ENCODE data around the gene TRPM3.

The TRPM3 gene

GRCh38 chr9:70772601-70773000 lies 348.8 kb downstream of the TRPM3 start:
- TF ChIP-seq CTCF (IDR thresholded peaks at IDR 0.05; ENCODE audit: insufficient read depth, low read depth, low read length, missing control alignments), result no peak
- no peak for DNase-seq (ENCODE audit: low read depth)
- H3K4me3 ChIP-seq (ENCODE audit: low read depth, low read length), result no peak overlapping the region

- TF ChIP-seq CTCF (IDR thresholded peaks at IDR 0.05; ENCODE audit: insufficient read depth, low read depth, low read length, missing control alignments), result no peak
- H3K4me3 ChIP-seq (ENCODE audit: low read depth, low read length), result no peak overlapping the region
- no peak for DNase-seq (ENCODE audit: low read depth)
Measured at GRCh38 chr9:70765946-70766345, 355.5 kb downstream of the TRPM3 start.

GRCh38 chr9:70761139-70761670 lies 360.2 kb downstream of the TRPM3 start:
- no peak overlapping the region for H3K4me3 ChIP-seq (ENCODE audit: low read depth, low read length)
- DNase-seq (ENCODE audit: low read depth), result no peak
- no peak for TF ChIP-seq CTCF (IDR thresholded peaks at IDR 0.05; ENCODE audit: insufficient read depth, low read depth, low read length, missing control alignments)

- no peak for DNase-seq (ENCODE audit: low read depth)
- no peak overlapping the region for H3K4me3 ChIP-seq (ENCODE audit: low read depth, low read length)
- TF ChIP-seq CTCF (IDR thresholded peaks at IDR 0.05; ENCODE audit: insufficient read depth, low read depth, low read length, missing control alignments), result no peak
Measured at GRCh38 chr9:70760228-70760627, 361.2 kb downstream of the TRPM3 start.

- H3K4me3 ChIP-seq (ENCODE audit: low read depth, low read length), result no peak overlapping the region
- no peak for DNase-seq (ENCODE audit: low read depth)
- TF ChIP-seq CTCF (IDR thresholded peaks at IDR 0.05; ENCODE audit: insufficient read depth, low read depth, low read length, missing control alignments), result no peak
Measured at GRCh38 chr9:70753311-70753710, 368.1 kb downstream of the TRPM3 start.

GRCh38 chr9:70749066-70749465 lies 372.4 kb downstream of the TRPM3 start:
- no peak for TF ChIP-seq CTCF (IDR thresholded peaks at IDR 0.05; ENCODE audit: insufficient read depth, low read depth, low read length, missing control alignments)
- H3K4me3 ChIP-seq (ENCODE audit: low read depth, low read length), result no peak overlapping the region
- no peak for DNase-seq (ENCODE audit: low read depth)

- no peak for DNase-seq (ENCODE audit: low read depth)
- no peak overlapping the region for H3K4me3 ChIP-seq (ENCODE audit: low read depth, low read length)
- TF ChIP-seq CTCF (IDR thresholded peaks at IDR 0.05; ENCODE audit: insufficient read depth, low read depth, low read length, missing control alignments), result no peak
Measured at GRCh38 chr9:70747261-70747718, 374.1 kb downstream of the TRPM3 start.
